ENCODE results near the gene CRYBG2.
"Not testable (repeated sequence)": the region's sequence is repeated elsewhere in the genome, so short reads cannot be mapped to it uniquely, and the experiment has no call there.

DNA sequence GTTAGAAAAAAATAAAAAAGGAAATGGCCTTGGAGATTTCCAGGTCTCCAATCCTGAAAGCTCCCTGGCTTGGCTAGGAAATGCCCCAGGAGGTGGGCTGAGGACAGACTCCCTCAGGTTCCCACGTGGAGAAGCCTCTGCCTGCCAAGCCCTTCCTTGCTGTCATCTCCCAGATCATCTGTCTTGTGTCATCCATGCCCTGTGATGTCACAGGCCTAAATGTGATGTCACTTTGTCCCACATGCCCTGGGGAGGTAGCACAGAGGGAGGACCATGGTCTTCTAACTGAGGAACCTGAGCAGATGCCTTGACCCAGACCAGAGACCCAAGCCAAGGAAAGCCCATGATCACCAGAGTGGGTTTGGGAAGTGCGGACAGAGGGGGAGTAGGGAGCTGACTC lies 20.4 kb upstream of the CRYBG2 start:
- TF ChIP-seq TCF7L2, POLR2AphosphoS5 (IDR thresholded peaks at IDR 0.05; ENCODE audit: low read depth, low read length): not testable (repeated sequence)
- TF ChIP-seq, protein P1, sequence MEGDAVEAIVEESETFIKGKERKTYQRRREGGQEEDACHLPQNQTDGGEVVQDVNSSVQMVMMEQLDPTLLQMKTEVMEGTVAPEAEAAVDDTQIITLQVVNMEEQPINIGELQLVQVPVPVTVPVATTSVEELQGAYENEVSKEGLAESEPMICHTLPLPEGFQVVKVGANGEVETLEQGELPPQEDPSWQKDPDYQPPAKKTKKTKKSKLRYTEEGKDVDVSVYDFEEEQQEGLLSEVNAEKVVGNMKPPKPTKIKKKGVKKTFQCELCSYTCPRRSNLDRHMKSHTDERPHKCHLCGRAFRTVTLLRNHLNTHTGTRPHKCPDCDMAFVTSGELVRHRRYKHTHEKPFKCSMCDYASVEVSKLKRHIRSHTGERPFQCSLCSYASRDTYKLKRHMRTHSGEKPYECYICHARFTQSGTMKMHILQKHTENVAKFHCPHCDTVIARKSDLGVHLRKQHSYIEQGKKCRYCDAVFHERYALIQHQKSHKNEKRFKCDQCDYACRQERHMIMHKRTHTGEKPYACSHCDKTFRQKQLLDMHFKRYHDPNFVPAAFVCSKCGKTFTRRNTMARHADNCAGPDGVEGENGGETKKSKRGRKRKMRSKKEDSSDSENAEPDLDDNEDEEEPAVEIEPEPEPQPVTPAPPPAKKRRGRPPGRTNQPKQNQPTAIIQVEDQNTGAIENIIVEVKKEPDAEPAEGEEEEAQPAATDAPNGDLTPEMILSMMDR (IDR thresholded peaks at IDR 0.05) = not testable (repeated sequence)
- TF ChIP-seq, protein P2, sequence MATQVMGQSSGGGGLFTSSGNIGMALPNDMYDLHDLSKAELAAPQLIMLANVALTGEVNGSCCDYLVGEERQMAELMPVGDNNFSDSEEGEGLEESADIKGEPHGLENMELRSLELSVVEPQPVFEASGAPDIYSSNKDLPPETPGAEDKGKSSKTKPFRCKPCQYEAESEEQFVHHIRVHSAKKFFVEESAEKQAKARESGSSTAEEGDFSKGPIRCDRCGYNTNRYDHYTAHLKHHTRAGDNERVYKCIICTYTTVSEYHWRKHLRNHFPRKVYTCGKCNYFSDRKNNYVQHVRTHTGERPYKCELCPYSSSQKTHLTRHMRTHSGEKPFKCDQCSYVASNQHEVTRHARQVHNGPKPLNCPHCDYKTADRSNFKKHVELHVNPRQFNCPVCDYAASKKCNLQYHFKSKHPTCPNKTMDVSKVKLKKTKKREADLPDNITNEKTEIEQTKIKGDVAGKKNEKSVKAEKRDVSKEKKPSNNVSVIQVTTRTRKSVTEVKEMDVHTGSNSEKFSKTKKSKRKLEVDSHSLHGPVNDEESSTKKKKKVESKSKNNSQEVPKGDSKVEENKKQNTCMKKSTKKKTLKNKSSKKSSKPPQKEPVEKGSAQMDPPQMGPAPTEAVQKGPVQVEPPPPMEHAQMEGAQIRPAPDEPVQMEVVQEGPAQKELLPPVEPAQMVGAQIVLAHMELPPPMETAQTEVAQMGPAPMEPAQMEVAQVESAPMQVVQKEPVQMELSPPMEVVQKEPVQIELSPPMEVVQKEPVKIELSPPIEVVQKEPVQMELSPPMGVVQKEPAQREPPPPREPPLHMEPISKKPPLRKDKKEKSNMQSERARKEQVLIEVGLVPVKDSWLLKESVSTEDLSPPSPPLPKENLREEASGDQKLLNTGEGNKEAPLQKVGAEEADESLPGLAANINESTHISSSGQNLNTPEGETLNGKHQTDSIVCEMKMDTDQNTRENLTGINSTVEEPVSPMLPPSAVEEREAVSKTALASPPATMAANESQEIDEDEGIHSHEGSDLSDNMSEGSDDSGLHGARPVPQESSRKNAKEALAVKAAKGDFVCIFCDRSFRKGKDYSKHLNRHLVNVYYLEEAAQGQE (IDR thresholded peaks at IDR 0.05; ENCODE audit: insufficient read depth in 1 of 2, low read depth in 2 of 2, low read length in 1 of 2) = not testable (repeated sequence)

Data from Panc1 (cell line).